ENCODE measurements around the gene NCAPD3.

GRCh38 chr11:134173296-134173695, 50.5 kb downstream of the NCAPD3 start:
- TF ChIP-seq POLR2A (IDR thresholded peaks at IDR 0.05; ENCODE audit: low read depth, low read length) (no peak), MAX (IDR thresholded peaks at IDR 0.05; ENCODE audit: insufficient read depth, insufficient read length) (no peak), CTCF (IDR thresholded peaks at IDR 0.05; ENCODE audit: extremely low read depth in 1 of 2, insufficient read depth in 1 of 2, low read depth in 1 of 2, low read length in 2 of 2) (no peak)
